Activated CD4-positive, alpha-beta memory T cell treated with anti-CD3 and anti-CD28 coated beads for 36 hours (primary cell): Measurements from ENCODE around the gene GAS2L1. TPM values are rescaled to one million over a fixed set of nuclear protein-coding genes. Genes with fewer than 3 reads are reported as not detected.

ENCODE experiments used
- CTCF ChIA-PET: fragments of 350-600 bp; sonication (Branson Sonifier 250); formaldehyde crosslinking; loops from one replicate; lab custom pipeline; 2021; ENCODE audit warnings: antibody characterized with exemption, inconsistent platforms; lab: Charles Lee
- POLR2A ChIA-PET: fragments of 350-600 bp; sonication (Branson Sonifier 250); formaldehyde crosslinking; loops from one replicate; lab custom pipeline; 2021; ENCODE audit warnings: antibody characterized with exemption; lab: Charles Lee
- DNase-seq: peaks from one replicate; pipeline ENCODE4 v3.0.0-alpha.2; 2020
- H3K27ac Mint-ChIP-seq: one replicate; pipeline ENCODE4 v1.8.0; 2021; ENCODE audit warnings: mixed read lengths
- H3K27me3 Mint-ChIP-seq: one replicate; pipeline ENCODE4 v1.8.0; 2021; ENCODE audit warnings: mixed read lengths
- H3K36me3 Mint-ChIP-seq: one replicate; pipeline ENCODE4 v1.8.0; 2021; ENCODE audit warnings: mixed read lengths
- H3K4me1 Mint-ChIP-seq: one replicate; pipeline ENCODE4 v1.8.0; 2021; ENCODE audit warnings: low read depth, mixed read lengths
- H3K4me3 Mint-ChIP-seq: one replicate; pipeline ENCODE4 v1.8.0; 2021; ENCODE audit warnings: mild to moderate bottlenecking, mixed read lengths
- H3K9me3 Mint-ChIP-seq: one replicate; pipeline ENCODE4 v1.8.0; 2021; ENCODE audit warnings: mixed read lengths
- intact Hi-C: fragments of 100-400 bp; cut with micrococcal nuclease; formaldehyde crosslinking; loops from one replicate; pipeline ENCODE4 v1.15.1; 2023
- total RNA-seq, 2 experiments: library from RNA; stranded (reverse); gene quantifications; one replicate each; pipeline ENCODE4 v1.2.3, GENCODE V29; 2021

GAS2L1 gene
- total RNA-seq, 2 experiments from 2014 or later = 1.3 to 1.4 TPM

DNA sequence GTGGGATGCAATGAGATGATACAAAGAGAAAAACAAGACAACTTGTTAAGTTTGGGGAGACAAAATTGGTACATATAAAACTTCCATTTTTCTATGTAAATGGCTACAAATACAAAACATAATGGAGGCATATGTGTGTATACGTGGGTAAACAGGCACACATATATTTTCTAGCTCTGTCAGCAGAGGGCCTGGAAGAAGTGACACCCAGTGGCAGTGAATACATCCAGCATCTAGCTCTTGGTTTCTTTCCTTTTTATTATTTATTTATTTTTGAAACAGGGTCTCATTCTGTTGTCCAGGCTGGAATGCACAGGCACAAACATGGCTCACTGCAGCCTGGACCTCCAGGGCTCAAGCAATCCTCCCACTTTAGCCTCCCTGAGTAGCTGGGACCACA lies 14.1 kb downstream of the GAS2L1 start:
- no peak overlapping the region for H3K4me3 Mint-ChIP-seq
- H3K27me3 Mint-ChIP-seq = peaks cover 10% of the 10 kb centered on the region
- ChIA-PET POLR2A (no interaction called here), CTCF (no interaction called here)
- no peak for DNase-seq
- H3K36me3 Mint-ChIP-seq = no peaks in the 10 kb centered on the region
- intact Hi-C loops = no loop called here
- no peak overlapping the region for H3K27ac Mint-ChIP-seq
- H3K4me1 Mint-ChIP-seq = no peaks in the 10 kb centered on the region
- no peaks in the 10 kb centered on the region for H3K9me3 Mint-ChIP-seq

DNA sequence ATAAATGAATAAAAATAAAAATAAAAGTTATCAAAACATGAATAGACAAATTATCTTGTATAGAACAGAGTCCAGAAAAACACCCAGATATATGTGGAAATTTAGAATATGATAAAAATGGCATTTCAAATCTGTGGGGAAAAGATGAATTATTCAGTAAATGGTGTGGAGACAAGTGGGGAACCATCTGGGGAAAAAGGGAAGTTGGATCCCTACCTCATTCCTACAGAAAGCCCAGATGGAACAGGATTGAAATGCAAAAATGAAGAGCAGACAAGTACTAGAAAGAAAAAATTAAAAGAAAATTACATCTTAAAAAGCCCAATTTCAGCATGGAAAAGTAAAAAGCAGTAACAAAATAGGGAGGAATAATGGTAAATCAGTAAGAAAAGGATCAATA lies 17.2 kb downstream of the GAS2L1 start:
- peaks cover 3% of the 10 kb centered on the region for H3K36me3 Mint-ChIP-seq
- H3K4me3 Mint-ChIP-seq = no peak overlapping the region
- ChIA-PET CTCF (interaction anchor here (0.7 kb wide), 1 partner anchor 13 kb away, joined by 3 read pairs; no protein-coding TSS in a partner anchor), POLR2A (no interaction called here)
- DNase-seq = no peak
- H3K27me3 Mint-ChIP-seq = no peaks in the 10 kb centered on the region
- no peak overlapping the region for H3K27ac Mint-ChIP-seq
- H3K4me1 Mint-ChIP-seq = no peaks in the 10 kb centered on the region
- intact Hi-C loops = no loop called here
- no peaks in the 10 kb centered on the region for H3K9me3 Mint-ChIP-seq

DNA sequence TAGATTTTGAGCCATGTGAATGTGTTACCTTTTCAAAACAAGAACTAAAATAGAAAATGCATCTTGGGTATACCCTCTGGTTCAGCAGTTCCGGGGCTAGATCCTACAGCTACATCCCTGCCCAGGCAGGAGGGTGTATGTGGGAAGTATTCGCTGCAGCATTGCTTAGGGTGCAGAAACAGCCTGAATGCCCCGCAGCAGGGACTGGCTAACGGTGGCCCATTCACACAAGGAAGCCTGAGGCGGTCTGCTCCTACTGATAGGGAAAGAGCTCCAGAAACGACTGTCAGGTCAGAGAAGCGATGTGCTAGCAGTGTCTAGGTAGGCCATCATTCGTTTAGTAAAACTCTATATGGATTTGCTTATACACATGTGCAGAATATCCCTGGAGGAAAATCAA lies 18.9 kb downstream of the GAS2L1 start:
- CTCF ChIA-PET = interaction anchor here (1.1 kb wide), 1 partner anchor 12 kb away, joined by 3 read pairs; no protein-coding TSS in a partner anchor
- H3K27ac Mint-ChIP-seq = no peak overlapping the region
- intact Hi-C loops = no loop called here
- POLR2A ChIA-PET = no interaction called here
- H3K4me3 Mint-ChIP-seq = no peak overlapping the region
- no peak for DNase-seq
- H3K9me3 Mint-ChIP-seq = no peaks in the 10 kb centered on the region
- no peaks in the 10 kb centered on the region for H3K4me1 Mint-ChIP-seq
- no peaks in the 10 kb centered on the region for H3K27me3 Mint-ChIP-seq
- peaks cover 6% of the 10 kb centered on the region for H3K36me3 Mint-ChIP-seq

DNA sequence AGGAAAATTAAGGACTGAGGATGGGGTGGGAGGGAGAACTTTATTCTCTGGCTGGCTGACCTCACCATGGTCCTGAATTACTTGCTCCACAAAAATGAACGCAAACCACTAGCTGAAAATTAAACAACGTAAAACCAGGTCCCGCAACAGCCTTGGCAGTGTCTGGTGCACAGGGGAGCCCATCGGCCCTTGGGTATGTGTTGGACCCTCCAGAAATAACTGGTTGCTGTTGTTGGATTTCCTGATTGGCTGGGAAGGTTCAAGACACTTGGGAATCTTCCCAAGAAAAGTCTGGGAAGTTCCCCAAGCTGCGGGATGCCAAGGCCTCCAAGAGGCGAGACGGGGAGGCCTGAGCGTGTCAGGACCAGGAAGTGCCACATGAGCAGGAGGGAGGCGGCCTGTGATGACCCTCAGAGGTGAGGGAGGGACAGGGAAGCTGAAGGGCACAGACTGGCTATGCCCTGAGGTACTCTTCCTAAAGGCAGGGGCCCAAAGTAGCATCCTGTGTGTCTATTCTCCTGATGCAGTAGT lies 19.4 kb downstream of the GAS2L1 start:
- CTCF ChIA-PET = interaction anchor here (1.1 kb wide), 1 partner anchor 13 kb away, joined by 3 read pairs; no protein-coding TSS in a partner anchor
- DNase-seq = no peak
- peaks cover 6% of the 10 kb centered on the region for H3K36me3 Mint-ChIP-seq
- no peak overlapping the region for H3K4me3 Mint-ChIP-seq
- POLR2A ChIA-PET = no interaction called here
- no peaks in the 10 kb centered on the region for H3K9me3 Mint-ChIP-seq
- H3K27me3 Mint-ChIP-seq = no peaks in the 10 kb centered on the region
- no peaks in the 10 kb centered on the region for H3K4me1 Mint-ChIP-seq
- no peak overlapping the region for H3K27ac Mint-ChIP-seq
- intact Hi-C loops = no loop called here

DNA sequence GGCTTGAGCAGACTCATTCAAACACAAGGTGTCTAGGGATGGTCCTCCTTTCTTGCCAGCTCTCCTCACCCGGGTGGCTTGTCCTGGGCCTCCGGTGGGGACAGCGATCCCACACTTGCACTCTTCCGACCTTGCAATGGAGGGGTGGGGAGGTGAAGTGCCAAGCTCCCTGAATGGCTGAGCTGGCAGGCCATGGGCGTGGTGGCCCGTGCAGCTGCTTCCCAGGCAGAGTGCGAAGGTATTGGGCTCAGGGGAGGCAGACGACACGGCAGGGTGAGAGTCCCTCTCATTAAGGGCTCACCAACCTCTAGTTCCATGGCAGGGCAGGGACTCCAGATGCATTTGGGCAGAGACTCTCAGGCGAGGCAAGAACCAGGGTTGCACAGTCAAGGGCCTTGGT lies 20.0 kb downstream of the GAS2L1 start:
- ChIA-PET CTCF (interaction anchor here (1.1 kb wide), 1 partner anchor 13 kb away, joined by 3 read pairs; no protein-coding TSS in a partner anchor), POLR2A (no interaction called here)
- Mint-ChIP-seq H3K4me3 (no peak overlapping the region), H3K27me3 (no peaks in the 10 kb centered on the region), H3K27ac (no peak overlapping the region), H3K9me3 (no peaks in the 10 kb centered on the region), H3K4me1 (no peaks in the 10 kb centered on the region), H3K36me3 (peaks cover 6% of the 10 kb centered on the region)
- DNase-seq = no peak
- intact Hi-C loops = no loop called here

DNA sequence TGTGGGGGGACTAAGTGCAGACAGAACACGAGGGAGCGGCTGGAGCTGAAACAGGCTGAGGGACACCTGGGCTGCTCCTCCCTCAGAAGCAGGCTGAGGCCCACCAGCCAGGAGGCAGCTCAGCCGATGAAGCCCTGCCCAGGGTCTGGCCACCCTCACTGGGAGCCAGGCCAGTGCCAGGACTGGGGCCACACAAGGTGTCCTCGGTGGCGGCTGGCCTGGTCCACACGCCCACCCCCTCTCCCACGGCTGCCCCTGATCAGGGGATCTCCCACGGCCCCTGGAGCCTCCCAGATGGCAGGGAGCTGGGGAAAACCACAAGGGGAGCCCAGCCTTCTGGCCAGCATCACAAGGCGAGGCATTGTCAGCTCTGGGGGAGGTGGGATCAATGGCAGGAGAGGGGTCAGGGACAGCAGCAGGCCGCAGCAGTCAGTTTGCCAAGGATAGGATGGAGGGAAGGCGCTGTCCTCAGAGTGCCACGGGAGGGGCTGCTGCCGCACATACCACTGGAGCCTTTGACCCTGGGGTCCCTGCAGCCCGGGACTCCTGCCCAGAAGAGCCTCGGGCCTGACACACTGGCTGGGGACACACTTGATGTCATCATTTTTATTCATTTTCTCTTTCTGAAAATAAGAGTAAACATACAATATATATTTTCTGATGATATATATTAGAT lies 20.8 kb downstream of the GAS2L1 start:
- no peak for DNase-seq
- no peaks in the 10 kb centered on the region for H3K9me3 Mint-ChIP-seq
- H3K4me1 Mint-ChIP-seq = no peaks in the 10 kb centered on the region
- intact Hi-C loops = no loop called here
- peaks cover 6% of the 10 kb centered on the region for H3K36me3 Mint-ChIP-seq
- no peak overlapping the region for H3K27ac Mint-ChIP-seq
- ChIA-PET CTCF (no interaction called here), POLR2A (no interaction called here)
- H3K4me3 Mint-ChIP-seq = no peak overlapping the region
- H3K27me3 Mint-ChIP-seq = no peaks in the 10 kb centered on the region

DNA sequence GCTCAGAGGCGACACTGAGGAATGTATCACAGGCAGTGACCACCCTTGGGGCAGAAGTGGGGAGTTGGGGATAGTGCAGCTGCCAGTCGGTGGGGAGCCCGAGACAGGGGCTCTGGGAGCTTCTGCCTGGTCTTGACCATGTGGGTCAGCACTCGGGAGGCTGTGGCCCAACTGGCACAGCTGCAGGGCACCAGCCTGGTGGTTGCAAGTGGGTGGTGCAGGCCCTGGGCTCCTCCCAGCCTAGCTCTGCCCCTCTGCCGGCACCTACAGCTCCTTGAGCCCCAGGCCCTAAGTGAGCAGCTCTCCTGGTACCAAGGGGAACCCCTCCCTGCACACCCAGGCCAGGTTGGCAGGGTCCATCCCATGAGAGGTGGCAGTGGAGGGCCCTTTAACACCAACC lies 21.6 kb downstream of the GAS2L1 start:
- intact Hi-C loops = no loop called here
- Mint-ChIP-seq H3K9me3 (no peaks in the 10 kb centered on the region), H3K36me3 (peaks cover 6% of the 10 kb centered on the region), H3K27me3 (no peaks in the 10 kb centered on the region), H3K27ac (no peak overlapping the region), H3K4me3 (no peak overlapping the region), H3K4me1 (no peaks in the 10 kb centered on the region)
- ChIA-PET POLR2A (no interaction called here), CTCF (no interaction called here)
- DNase-seq = no peak

DNA sequence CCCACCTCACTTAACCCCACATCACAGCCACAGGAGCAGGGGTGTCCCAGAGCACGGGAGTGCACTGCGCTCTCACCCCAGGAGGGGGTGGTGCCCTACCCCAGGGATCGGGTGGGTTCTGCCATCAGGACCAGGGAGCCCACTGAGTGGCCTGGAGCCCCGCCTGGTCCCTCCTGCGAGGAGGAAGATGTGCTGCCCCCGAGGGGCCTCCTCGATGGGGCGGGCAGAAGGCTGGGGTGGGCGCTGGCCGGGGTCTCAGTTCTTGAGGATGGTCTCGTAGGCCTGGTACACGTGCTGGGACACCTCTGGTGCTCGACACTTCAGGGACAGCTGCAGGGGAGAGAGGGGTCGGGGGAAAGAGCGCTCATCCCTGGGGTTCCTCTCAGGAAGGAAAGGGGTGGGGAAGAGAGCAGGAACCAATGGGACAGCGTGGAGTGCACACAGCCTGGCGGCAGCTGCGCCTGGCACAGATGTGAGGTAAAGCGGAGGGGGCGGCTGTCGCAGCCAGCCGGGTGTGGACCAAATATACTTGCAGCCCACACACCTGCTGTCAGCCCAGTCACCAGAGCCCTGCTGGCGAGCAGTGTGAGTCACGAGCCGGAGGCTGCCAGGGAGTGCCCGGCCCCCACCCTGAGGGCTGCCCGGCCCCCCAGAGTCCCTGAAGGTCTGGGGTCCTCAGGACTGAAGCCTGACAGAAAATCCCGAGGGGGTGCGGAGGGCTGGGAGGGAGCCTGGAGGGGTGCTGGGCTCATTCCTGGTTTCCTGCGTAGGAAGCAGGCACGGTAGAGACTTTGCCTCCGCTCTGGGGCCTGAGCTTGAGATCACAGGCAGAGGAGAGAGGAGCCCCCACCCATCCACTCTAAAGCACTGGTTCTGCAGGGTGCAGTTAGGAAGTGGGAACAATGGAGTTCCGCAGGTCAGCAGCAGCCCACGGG lies 22.4 kb downstream of the GAS2L1 start:
- ChIA-PET CTCF (no interaction called here), POLR2A (no interaction called here)
- no peak for DNase-seq
- peaks cover 6% of the 10 kb centered on the region for H3K36me3 Mint-ChIP-seq
- intact Hi-C loops = no loop called here
- no peaks in the 10 kb centered on the region for H3K9me3 Mint-ChIP-seq
- H3K4me3 Mint-ChIP-seq = no peak overlapping the region
- H3K4me1 Mint-ChIP-seq = no peaks in the 10 kb centered on the region
- no peak overlapping the region for H3K27ac Mint-ChIP-seq
- no peaks in the 10 kb centered on the region for H3K27me3 Mint-ChIP-seq

DNA sequence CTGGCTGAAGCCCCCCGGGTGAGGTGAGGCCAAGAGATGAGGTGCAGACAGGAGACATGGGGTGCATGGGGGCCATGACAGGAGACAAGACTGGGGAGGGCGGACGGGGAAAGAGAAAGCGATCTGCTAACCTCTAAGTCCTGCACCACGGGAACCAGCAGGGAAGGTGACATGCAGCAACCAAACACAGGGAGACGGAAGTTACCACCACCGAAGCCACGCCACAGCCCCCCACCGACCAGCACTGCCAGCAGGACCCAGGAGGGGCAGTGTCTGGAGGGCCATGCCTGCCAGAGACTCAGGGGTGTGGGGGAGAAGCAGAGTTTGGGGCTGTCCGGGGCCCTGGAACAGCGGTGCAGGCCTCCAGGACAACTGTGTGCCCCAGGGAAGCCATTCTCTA lies 23.1 kb downstream of the GAS2L1 start:
- intact Hi-C loops = no loop called here
- DNase-seq = no peak
- ChIA-PET CTCF (no interaction called here), POLR2A (no interaction called here)
- H3K36me3 Mint-ChIP-seq = peaks cover 6% of the 10 kb centered on the region
- H3K27ac Mint-ChIP-seq = no peak overlapping the region
- H3K9me3 Mint-ChIP-seq = no peaks in the 10 kb centered on the region
- H3K4me3 Mint-ChIP-seq = no peak overlapping the region
- no peaks in the 10 kb centered on the region for H3K4me1 Mint-ChIP-seq
- no peaks in the 10 kb centered on the region for H3K27me3 Mint-ChIP-seq

DNA sequence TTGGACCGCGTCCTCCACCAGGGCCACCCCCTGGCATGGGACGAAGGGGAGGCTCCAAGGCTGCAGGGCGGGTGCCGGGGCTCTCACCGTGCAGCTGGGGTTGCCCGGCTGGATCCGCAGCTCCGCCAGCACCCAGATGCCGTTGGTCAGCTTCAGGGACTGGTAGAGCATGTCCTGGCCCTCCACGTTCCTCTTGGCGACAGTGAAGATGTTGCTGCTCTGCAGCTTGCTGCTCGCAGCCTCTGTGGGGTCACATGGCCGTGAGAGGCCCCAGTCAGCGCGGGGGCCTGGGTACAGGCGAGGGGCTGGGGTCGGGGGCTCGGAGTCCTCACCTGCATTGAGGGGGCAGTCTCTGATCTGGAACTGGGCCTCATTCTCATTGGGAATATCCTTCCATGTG lies 23.8 kb downstream of the GAS2L1 start:
- no peak for DNase-seq
- POLR2A ChIA-PET = no interaction called here
- CTCF ChIA-PET = no interaction called here
- Mint-ChIP-seq H3K4me3 (no peak overlapping the region), H3K27me3 (no peaks in the 10 kb centered on the region), H3K36me3 (peaks cover 6% of the 10 kb centered on the region), H3K9me3 (no peaks in the 10 kb centered on the region), H3K4me1 (no peaks in the 10 kb centered on the region), H3K27ac (no peak overlapping the region)
- intact Hi-C loops = no loop called here

DNA sequence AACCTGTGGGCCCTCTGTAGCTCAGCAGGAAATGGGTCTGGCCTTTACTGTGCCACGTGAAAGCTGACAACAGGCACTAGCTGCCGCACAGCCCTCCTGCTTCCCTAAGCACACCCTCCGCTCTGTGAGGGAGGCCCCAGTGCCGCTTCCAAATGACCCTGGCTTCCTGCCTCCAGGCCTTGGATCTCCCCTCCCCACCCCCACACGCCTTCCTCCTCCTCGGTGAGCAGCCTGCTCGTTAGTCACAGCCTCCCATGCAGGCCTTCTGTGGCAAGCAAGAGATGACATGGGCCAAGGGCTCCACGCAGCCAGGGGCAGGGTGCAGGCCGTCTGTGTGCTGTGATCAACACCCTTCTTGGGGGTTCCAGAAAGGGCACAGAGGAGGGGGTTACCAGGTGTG lies 24.3 kb downstream of the GAS2L1 start:
- Mint-ChIP-seq H3K4me1 (no peaks in the 10 kb centered on the region), H3K4me3 (no peak overlapping the region), H3K9me3 (no peaks in the 10 kb centered on the region), H3K27me3 (no peaks in the 10 kb centered on the region), H3K27ac (no peak overlapping the region), H3K36me3 (peaks cover 6% of the 10 kb centered on the region)
- intact Hi-C loops = no loop called here
- ChIA-PET CTCF (no interaction called here), POLR2A (no interaction called here)
- no peak for DNase-seq

DNA sequence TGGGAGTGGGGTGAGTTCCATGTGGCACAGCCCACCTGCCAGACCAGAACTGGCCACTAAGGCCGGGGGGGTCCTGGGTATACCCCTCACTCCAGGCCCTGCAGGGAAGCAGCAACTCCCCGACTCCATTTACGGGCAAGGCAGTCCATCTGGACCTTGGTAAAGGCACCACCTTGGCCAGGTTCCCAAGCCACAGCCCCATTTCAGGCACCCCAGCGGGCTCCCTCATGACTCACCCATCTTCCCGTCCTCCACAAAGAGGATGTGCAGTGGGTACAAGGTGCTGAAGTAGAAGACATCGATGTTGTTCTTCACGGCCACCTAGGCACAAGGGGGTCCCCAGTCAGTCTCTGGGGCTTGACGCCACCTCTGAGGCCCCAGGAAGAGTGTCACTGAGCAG lies 24.8 kb downstream of the GAS2L1 start:
- DNase-seq = no peak
- Mint-ChIP-seq H3K27ac (no peak overlapping the region), H3K4me1 (no peaks in the 10 kb centered on the region), H3K9me3 (no peaks in the 10 kb centered on the region), H3K4me3 (no peak overlapping the region), H3K36me3 (peaks cover 6% of the 10 kb centered on the region), H3K27me3 (no peaks in the 10 kb centered on the region)
- CTCF ChIA-PET = interaction anchor here (1.4 kb wide), 1 partner anchor 86 kb away, joined by 3 read pairs; no protein-coding TSS in a partner anchor
- intact Hi-C loops = no loop called here
- POLR2A ChIA-PET = no interaction called here
